DND-41 (cell line): ENCODE results near the gene TGFA.

Source experiments
- ATAC-seq: fragments of 200-7000 bp; cut with Tn5 transposase; 3 replicates; pipeline ENCODE4 v1.9.1; 2021; ENCODE audit warnings: low read depth; ENCODE audit not compliant: insufficient read depth
- DNase-seq: peaks from one replicate; pipeline ENCODE4 v3.0.0-alpha.2; 2020
- H2AFZ ChIP-seq: 2 replicates; pipeline ENCODE4 v1.6.0; 2012; ENCODE audit warnings: low read depth, low read length
- H3K27ac ChIP-seq: 2 replicates; pipeline ENCODE4 v1.5.1; 2012; ENCODE audit warnings: low read length, inconsistent platforms
- H3K27me3 ChIP-seq: fragments of 200-600 bp; sonication (generic); 2 replicates; pipeline ENCODE4 v1.6.0; 2012; ENCODE audit warnings: low read length, mild to moderate bottlenecking, inconsistent platforms; ENCODE audit not compliant: insufficient read depth, poor library complexity
- H3K36me3 ChIP-seq: 2 replicates; pipeline ENCODE4 v1.5.1; 2012; ENCODE audit warnings: low read length, inconsistent platforms; ENCODE audit not compliant: insufficient read depth
- H3K4me1 ChIP-seq: 2 replicates; pipeline ENCODE4 v1.5.1; 2012; ENCODE audit warnings: mild to moderate bottlenecking, low read length; ENCODE audit not compliant: insufficient read depth
- H3K4me2 ChIP-seq: 2 replicates; pipeline ENCODE4 v1.6.0; 2012; ENCODE audit warnings: mild to moderate bottlenecking, moderate library complexity, low read length, inconsistent platforms; ENCODE audit not compliant: insufficient read depth
- H3K4me3 ChIP-seq, 2 experiments: fragments of 200-600 bp in 1 of 2; shearing (Covaris generic) in 1 of 2; 2 replicates each; pipeline ENCODE4 v1.5.1; 2012 to 2016; ENCODE audit warnings: inconsistent platforms in 2 of 2, low read length in 2 of 2, mild to moderate bottlenecking in 2 of 2, low read depth in 1 of 2, moderate library complexity in 1 of 2
- H3K79me2 ChIP-seq: 2 replicates; pipeline ENCODE4 v1.6.0; 2012; ENCODE audit warnings: low read length, inconsistent platforms; ENCODE audit not compliant: insufficient read depth
- H3K9ac ChIP-seq: 2 replicates; pipeline ENCODE4 v1.6.0; 2012; ENCODE audit warnings: low read depth, mild to moderate bottlenecking, inconsistent platforms, low read length, moderate library complexity
- H3K9me3 ChIP-seq: 2 replicates; pipeline ENCODE4 v1.5.1; 2012; ENCODE audit warnings: low read length, moderate library complexity, mild to moderate bottlenecking, inconsistent platforms; ENCODE audit not compliant: insufficient read depth, severe bottlenecking
- H4K20me1 ChIP-seq: 2 replicates; pipeline ENCODE4 v1.6.0; 2012; ENCODE audit warnings: low read length; ENCODE audit not compliant: insufficient read depth
- CTCF ChIP-seq: IDR thresholded peaks from 2 replicates; pipeline ENCODE4 v1.5.1; 2012; ENCODE audit warnings: borderline replicate concordance, low read length, moderate library complexity, mild to moderate bottlenecking; ENCODE audit not compliant: poor library complexity, severe bottlenecking; ENCODE audit errors: extremely low read depth
- EZH2 ChIP-seq: IDR thresholded peaks from 3 replicates; pipeline ENCODE4 v1.6.1; 2012; ENCODE audit warnings: borderline replicate concordance, low read depth, mild to moderate bottlenecking, moderate library complexity, low read length, inconsistent platforms; ENCODE audit not compliant: severe bottlenecking

Gene TGFA

DNA sequence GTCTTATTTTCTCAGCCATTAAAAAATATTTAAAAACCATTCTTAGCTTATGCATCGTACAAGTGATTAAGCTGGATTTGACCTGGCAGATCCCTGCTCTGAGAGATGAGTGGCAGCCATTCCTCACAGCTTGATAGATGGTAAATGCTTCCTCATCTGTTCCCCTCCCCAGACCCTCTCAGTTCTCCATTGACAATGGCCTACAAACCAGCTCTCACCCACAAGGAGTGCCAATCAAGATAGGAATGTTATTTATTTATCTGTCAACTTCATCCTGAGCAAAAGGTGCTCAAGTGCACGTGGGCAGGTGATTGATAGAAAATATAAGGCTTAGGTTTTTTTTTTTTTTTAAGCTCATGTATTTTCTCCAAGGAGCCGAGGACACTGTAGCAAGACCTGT lies 153.1 kb downstream of the TGFA start:
- DNase-seq (no peak), ATAC-seq (no peak)
- Histone ChIP-seq H3K4me1 (0 out of 2 replicates have a peak, but pooled peaks cover 4% of the 10 kb centered on the region), H4K20me1 (no peaks in the 10 kb centered on the region), H3K27me3 (peaks cover 17% of the 10 kb centered on the region), H3K36me3 (no peaks in the 10 kb centered on the region), H3K9me3 (no peaks in the 10 kb centered on the region), H3K27ac (no peak overlapping the region), H3K79me2 (no peaks in the 10 kb centered on the region), H3K4me3 (no peak overlapping the region), H3K4me2 (no peak overlapping the region), H2AFZ (no peak overlapping the region), H3K9ac (no peak overlapping the region)
- TF ChIP-seq CTCF (no peak), EZH2 (no peak)

GRCh38 chr2:70399046-70399445 lies 154.6 kb downstream of the TGFA start:
- Histone ChIP-seq H3K4me1 (0 out of 2 replicates have a peak, but pooled peaks cover 4% of the 10 kb centered on the region), H3K79me2 (no peaks in the 10 kb centered on the region), H3K4me3 (no peak overlapping the region), H3K27me3 (peaks cover 15% of the 10 kb centered on the region), H4K20me1 (no peaks in the 10 kb centered on the region), H3K4me2 (no peak overlapping the region), H3K36me3 (no peaks in the 10 kb centered on the region), H3K27ac (no peak overlapping the region), H3K9ac (no peak overlapping the region), H3K9me3 (no peaks in the 10 kb centered on the region), H2AFZ (no peak overlapping the region)
- no peak for ATAC-seq
- TF ChIP-seq EZH2 (no peak), CTCF (no peak)
- no peak for DNase-seq
